ENCODE data around the gene THSD1.
"Not testable (repeated sequence)": the region's sequence is repeated elsewhere in the genome, so short reads cannot be mapped to it uniquely, and the experiment has no call there.

The THSD1 gene

DNA sequence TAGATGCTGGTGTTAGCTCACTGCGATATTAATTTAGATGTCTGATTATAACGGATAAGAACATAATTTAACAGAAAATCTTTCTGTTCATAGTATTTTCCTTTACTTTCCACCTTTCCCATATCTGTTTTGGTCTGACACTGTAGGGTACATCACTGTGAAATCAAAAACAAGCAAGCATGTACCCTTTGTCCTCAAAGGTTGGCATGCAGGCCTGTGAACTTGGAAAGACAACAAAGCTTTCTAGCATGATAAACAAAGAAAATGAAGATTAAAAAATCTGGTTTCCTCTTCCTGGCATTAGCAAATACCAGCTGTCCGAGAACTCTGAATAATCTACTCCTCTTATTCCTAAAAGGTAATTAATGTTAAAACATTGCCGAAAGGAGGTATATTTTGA, 31.6 kb downstream of the THSD1 start:
- TF ChIP-seq CTCF (IDR thresholded peaks at IDR 0.05; ENCODE audit: low read depth, low read length) = no peak
- TF ChIP-seq POLR2A (IDR thresholded peaks at IDR 0.05; ENCODE audit: extremely low read depth, insufficient read length) = no peak
- no peak for TF ChIP-seq MYC (IDR thresholded peaks at IDR 0.05; ENCODE audit: low read depth, low read length)
- no peak for TF ChIP-seq MAX (IDR thresholded peaks at IDR 0.05; ENCODE audit: low read depth, low read length)
- DNase-seq (ENCODE audit: low read depth) = no peak
- H3K4me3 ChIP-seq (ENCODE audit: low read depth, low read length) = no peak overlapping the region

GRCh38 chr13:52373277-52373676, 32.7 kb downstream of the THSD1 start:
- not testable (repeated sequence) for H3K4me3 ChIP-seq (ENCODE audit: low read depth, low read length)

GRCh38 chr13:52371736-52372247, 34.2 kb downstream of the THSD1 start:
- H3K4me3 ChIP-seq (ENCODE audit: low read depth, low read length) = no peak overlapping the region
- peak; percentile 32 for DNase-seq (ENCODE audit: low read depth)
- no peak for TF ChIP-seq CTCF (IDR thresholded peaks at IDR 0.05; ENCODE audit: low read depth, low read length)
- TF ChIP-seq MAX (IDR thresholded peaks at IDR 0.05; ENCODE audit: low read depth, low read length) = no peak
- TF ChIP-seq MYC (IDR thresholded peaks at IDR 0.05; ENCODE audit: low read depth, low read length) = no peak
- TF ChIP-seq POLR2A (IDR thresholded peaks at IDR 0.05; ENCODE audit: extremely low read depth, insufficient read length) = no peak

More at GRCh38 chr13:52373277-52373676, 32.7 kb downstream of the THSD1 start:
- not testable (repeated sequence) for DNase-seq (ENCODE audit: low read depth)

GRCh38 chr13:52366291-52366690, 39.7 kb downstream of the THSD1 start:
- no peak overlapping the region for H3K4me3 ChIP-seq (ENCODE audit: low read depth, low read length)
- DNase-seq (ENCODE audit: low read depth) = no peak
- TF ChIP-seq MYC (IDR thresholded peaks at IDR 0.05; ENCODE audit: low read depth, low read length) = no peak
- TF ChIP-seq MAX (IDR thresholded peaks at IDR 0.05; ENCODE audit: low read depth, low read length) = no peak
- no peak for TF ChIP-seq CTCF (IDR thresholded peaks at IDR 0.05; ENCODE audit: low read depth, low read length)
- no peak for TF ChIP-seq POLR2A (IDR thresholded peaks at IDR 0.05; ENCODE audit: extremely low read depth, insufficient read length)

- not testable (repeated sequence) for DNase-seq (ENCODE audit: low read depth); H3K4me3 ChIP-seq (ENCODE audit: low read depth, low read length)
These were observed 43.6 kb downstream of the THSD1 start for GRCh38 chr13:52362169-52362887.

DNA sequence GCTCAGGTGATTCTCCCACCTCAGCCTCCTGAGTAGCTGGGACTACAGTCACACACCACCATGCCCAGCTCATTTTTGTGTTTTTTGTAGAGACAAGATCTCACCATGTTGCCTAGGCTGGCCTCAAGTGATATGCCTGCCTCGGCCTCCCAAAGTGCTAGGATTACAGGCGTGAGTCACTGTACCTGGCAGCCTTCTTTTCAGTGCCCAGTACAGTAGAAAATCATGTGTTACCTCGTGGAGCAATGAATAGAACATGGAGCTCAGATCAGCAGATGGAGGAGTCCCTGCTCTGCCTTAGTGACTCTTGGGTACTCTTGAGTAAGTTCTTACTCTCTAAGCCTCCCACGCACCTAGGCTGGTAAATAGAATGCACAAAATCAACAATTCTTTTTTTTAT, 44.7 kb downstream of the THSD1 start:
- DNase-seq (ENCODE audit: low read depth) = no peak
- TF ChIP-seq MAX (IDR thresholded peaks at IDR 0.05; ENCODE audit: low read depth, low read length) (no peak), CTCF (IDR thresholded peaks at IDR 0.05; ENCODE audit: low read depth, low read length) (no peak), POLR2A (IDR thresholded peaks at IDR 0.05; ENCODE audit: extremely low read depth, insufficient read length) (no peak), MYC (IDR thresholded peaks at IDR 0.05; ENCODE audit: low read depth, low read length) (no peak)
- H3K4me3 ChIP-seq (ENCODE audit: low read depth, low read length) = no peak overlapping the region

- no peak overlapping the region for H3K4me3 ChIP-seq (ENCODE audit: low read depth, low read length)
- TF ChIP-seq POLR2A (IDR thresholded peaks at IDR 0.05; ENCODE audit: extremely low read depth, insufficient read length) (no peak), CTCF (IDR thresholded peaks at IDR 0.05; ENCODE audit: low read depth, low read length) (no peak), MYC (IDR thresholded peaks at IDR 0.05; ENCODE audit: low read depth, low read length) (no peak), MAX (IDR thresholded peaks at IDR 0.05; ENCODE audit: low read depth, low read length) (no peak)
- DNase-seq (ENCODE audit: low read depth) = no peak
These were observed 46.4 kb downstream of the THSD1 start for GRCh38 chr13:52359534-52359933.
